Mesodermal cell (in vitro differentiated cells): ENCODE measurements around the gene FAM236D. TPM values are rescaled to one million over a fixed set of nuclear protein-coding genes. Genes with fewer than 3 reads are reported as not detected.
"Not testable (repeated sequence)": the region's sequence is repeated elsewhere in the genome, so short reads cannot be mapped to it uniquely, and the experiment has no call there.

ENCODE experiments used
- H3K27ac ChIP-seq: 2 replicates; pipeline ENCODE4 v1.7.0; 2013; ENCODE audit warnings: mild to moderate bottlenecking, low read depth, low read length, moderate library complexity; ENCODE audit not compliant: severe bottlenecking
- H3K36me3 ChIP-seq: 2 replicates; pipeline ENCODE4 v1.7.1; 2013; ENCODE audit warnings: mild to moderate bottlenecking, low read length, moderate library complexity; ENCODE audit not compliant: control insufficient read depth, insufficient read depth
- H3K4me1 ChIP-seq: one replicate; pipeline ENCODE4 v1.7.1; 2013; ENCODE audit warnings: mild to moderate bottlenecking, low read length; ENCODE audit not compliant: insufficient read depth, control insufficient read depth, poor library complexity, severe bottlenecking
- H3K4me3 ChIP-seq: 2 replicates; pipeline ENCODE4 v1.7.0; 2013; ENCODE audit warnings: low read length, control low read depth, mild to moderate bottlenecking; ENCODE audit not compliant: insufficient read depth, poor library complexity, severe bottlenecking; ENCODE audit errors: extremely low read depth
- H3K9me3 ChIP-seq: 2 replicates; pipeline ENCODE4 v1.7.1; 2013; ENCODE audit warnings: mild to moderate bottlenecking, low read length, moderate library complexity; ENCODE audit not compliant: control insufficient read depth
- WGBS, 2 experiments: methylation state at CpG; one replicate each; pipeline ENCODE4 v1.1.5; 2013; ENCODE audit warnings: missing lambda C conversion rate in 2 of 2; ENCODE audit not compliant: insufficient coverage in 2 of 2; 5-methylcytosine and 5-hydroxymethylcytosine counted together
- polyA plus RNA-seq, 2 experiments: library from polyadenylated mRNA; stranded (reverse); fragments of 50-300 nt; gene quantifications; one replicate each; pipeline ENCODE4 v1.2.3, GENCODE V29; 2013

FAM236D gene
- not detected for polyA plus RNA-seq (2013, experiment 1 of 2)
- not detected for polyA plus RNA-seq (2013, experiment 2 of 2)

DNA sequence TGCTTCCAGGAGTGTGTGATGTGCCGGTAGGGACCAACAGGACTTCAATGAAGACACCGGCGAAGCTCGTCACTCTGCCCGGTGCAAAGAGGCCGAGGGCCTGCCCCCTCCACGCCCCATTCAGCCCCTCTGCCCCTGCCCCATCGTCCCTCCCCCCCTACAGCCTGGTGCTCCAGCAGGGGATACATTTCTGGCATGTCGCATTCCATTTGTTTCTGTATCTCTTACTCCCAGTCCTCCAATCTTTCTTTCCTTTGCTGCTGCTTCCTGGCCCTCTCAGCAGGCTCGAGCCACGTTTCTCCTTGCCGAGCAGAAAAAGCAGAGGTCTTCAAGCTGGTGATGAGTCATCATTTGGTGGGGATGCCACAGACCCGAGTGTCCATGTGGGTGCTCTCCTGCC lies at the start of gene FAM236D:
TSS of gene FAM236D (minus strand) at position 101 of the 400 bp plus-strand sequence. CDS start at position 1, 100 bp downstream.
- H3K9me3 ChIP-seq, H3K4me3 ChIP-seq, H3K36me3 ChIP-seq, H3K4me1 ChIP-seq, H3K27ac ChIP-seq: not testable (repeated sequence)
- WGBS, 2 experiments: no CpG with 5 or more reads among the region's 13 CpGs

DNA sequence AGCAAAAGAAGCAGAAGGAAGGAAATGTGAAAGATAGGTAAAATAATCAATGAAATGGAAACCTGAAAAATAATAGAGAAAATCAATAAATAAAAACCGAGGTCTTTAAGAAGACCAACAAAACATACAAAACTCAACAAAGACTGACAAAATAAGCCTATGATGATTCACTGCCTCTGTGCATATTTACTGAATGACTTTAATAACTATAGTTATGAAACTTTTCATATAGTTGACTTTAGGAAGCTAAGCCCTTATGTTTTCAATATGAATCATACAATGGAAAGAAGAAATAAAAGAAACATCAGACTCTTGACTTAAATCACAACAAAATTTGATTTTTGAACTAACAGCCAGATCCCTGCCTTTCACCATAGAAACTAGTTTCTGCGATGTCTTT lies 29.5 kb upstream of the FAM236D start:
- WGBS, 2 experiments: no CpG with 5 or more reads among the region's 2 CpGs
- not testable (repeated sequence) for H3K9me3 ChIP-seq, H3K36me3 ChIP-seq, H3K4me1 ChIP-seq, H3K4me3 ChIP-seq, H3K27ac ChIP-seq

DNA sequence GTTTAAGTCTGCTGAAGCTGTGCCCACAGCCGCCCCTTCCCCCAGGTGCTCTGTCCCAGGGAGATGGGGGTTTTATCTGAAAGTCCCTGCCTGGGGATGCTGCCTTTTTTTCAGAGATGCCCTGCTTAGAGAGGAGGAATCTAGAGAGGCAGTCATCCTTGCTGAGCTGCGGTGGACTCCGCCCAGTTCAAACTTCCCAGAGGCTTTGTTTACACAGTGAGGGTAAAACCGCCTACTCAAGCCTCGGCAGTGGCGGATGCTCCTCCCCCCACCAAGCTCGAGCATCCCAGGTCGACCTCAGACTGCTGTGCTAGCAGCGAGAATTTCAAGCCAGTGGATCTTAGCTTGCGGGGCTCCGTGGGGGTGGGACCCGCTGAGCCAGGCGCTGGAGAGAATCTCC lies 22.7 kb upstream of the FAM236D start:
- not testable (repeated sequence) for H3K4me1 ChIP-seq, H3K27ac ChIP-seq, H3K36me3 ChIP-seq, H3K4me3 ChIP-seq, H3K9me3 ChIP-seq
- no CpG with 5 or more reads among the region's 13 CpGs for WGBS, 2 experiments

DNA sequence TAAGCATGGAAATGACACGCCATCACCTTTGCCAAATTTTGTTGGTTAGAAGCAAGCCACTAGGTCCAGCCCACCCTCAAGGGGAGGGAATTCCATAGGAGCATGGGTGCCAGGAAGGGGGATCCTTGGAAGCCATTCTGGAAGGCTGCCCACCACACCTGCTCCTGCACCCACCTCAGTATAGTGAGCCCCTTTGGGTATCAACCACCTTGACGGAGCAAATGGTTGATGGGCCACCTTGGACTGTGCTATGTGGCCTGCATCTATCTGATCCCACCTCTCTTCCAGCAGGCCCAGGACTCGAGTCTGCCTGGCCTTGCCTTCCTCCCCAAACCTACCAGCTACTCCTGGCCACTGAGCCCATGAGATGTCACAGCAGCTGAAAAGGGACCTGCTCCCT lies 17.6 kb downstream of the FAM236D start:
- H3K27ac ChIP-seq: not testable (repeated sequence)

DNA sequence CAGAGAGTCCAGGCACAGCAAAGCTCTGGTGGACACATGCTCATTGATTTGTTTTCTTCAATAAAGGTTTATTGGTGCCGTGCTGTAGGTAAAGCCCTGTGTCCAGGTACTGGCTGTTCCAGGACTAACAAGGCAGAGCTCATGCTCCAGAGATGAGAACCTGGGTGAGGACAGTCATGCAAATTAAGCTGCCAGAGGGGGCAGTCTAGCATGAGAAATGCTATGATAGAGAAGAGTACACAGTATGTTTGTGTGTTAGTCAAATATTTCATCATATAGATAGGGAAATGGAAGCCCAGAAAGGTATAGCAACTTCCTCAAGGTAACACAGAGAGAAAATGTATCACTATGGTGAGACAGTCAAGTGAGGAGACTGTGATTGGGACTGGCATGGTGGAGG lies 19.9 kb downstream of the FAM236D start:
- no CpG with 5 or more reads among the region's 1 CpG for WGBS, 2 experiments
- H3K4me3 ChIP-seq, H3K36me3 ChIP-seq, H3K27ac ChIP-seq, H3K9me3 ChIP-seq, H3K4me1 ChIP-seq: not testable (repeated sequence)

More for the DNA sequence above, 17.6 kb downstream of the FAM236D start:
- not testable (repeated sequence) for H3K9me3 ChIP-seq, H3K36me3 ChIP-seq, H3K4me1 ChIP-seq, H3K4me3 ChIP-seq
- no CpG with 5 or more reads among the region's 3 CpGs for WGBS, 2 experiments

DNA sequence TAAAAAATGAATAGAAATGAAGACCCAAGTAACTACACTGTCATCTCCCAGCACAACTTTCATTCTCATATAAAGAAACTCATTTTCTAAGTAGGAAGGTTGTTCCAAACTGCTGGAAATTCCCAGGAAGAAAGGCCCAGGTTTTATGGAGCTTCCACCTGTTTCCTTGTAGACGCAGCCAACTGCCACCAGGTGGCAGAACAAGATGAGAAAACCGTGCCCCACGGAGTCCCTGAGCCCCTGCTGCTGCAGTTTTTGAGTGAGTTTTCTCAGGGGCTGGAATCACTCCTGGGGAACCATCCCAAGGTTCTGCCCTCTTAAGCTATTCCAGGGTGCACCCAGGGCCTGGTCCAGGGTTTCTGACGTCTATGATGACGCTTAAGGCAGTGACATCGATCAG lies 24.0 kb downstream of the FAM236D start:
- H3K36me3 ChIP-seq, H3K9me3 ChIP-seq, H3K4me3 ChIP-seq, H3K4me1 ChIP-seq, H3K27ac ChIP-seq: not testable (repeated sequence)
- WGBS, 2 experiments: no CpG with 5 or more reads among the region's 6 CpGs

DNA sequence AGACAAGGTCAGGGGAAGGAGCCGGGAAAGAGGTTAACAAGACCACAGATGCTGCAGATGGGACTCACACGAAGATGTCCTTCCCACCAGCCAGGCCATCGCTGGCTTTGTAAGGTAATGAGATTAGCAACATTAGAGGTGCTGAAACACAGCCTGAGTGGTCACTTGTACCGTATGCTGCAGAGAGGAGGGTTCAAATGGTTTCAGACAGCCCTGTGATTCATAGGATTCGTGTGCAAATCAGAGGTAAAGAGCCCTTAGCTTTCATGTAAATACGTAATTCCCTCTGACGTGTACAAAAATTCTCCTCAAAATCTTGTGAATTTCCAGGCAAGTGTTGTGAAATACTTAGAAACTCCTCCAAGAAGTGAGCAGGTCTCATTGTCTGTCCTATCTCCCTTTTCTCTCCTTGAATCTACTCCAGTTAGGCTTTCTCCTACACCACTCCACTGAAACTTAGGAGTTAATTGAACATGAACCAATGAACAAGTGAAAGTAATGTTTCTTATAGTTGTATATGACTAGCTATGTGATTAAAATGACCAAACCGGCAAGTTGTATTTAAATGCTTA lies 24.6 kb downstream of the FAM236D start:
- no CpG with 5 or more reads among the region's 8 CpGs for WGBS, 2 experiments
- not testable (repeated sequence) for H3K36me3 ChIP-seq, H3K4me3 ChIP-seq, H3K4me1 ChIP-seq, H3K27ac ChIP-seq, H3K9me3 ChIP-seq

DNA sequence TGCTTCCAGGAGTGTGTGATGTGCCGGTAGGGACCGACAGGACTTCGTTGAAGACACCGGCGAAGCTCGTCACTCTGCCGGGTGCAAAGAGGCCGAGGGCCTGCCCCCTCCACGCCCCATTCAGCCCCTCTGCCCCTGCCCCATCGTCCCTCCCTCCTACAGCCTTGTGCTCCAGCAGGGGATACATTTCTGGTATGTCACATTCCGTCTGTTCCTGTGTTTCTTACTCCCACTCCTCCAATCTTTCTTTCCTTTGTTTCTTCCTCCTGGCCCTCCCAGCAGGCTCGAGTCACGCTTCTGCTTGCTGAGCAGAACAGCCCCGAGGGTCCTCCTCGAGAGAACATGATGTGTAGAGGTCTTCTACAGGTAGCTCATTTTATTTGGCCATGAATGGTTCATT lies 25.4 kb downstream of the FAM236D start, which contains the start of gene FAM236B:
TSS of gene FAM236B (minus strand) at position 101 of the 400 bp plus-strand sequence. CDS start at position 1, 100 bp downstream.
- H3K4me3 ChIP-seq: not testable (repeated sequence)
- WGBS, 2 experiments: no CpG with 5 or more reads among the region's 15 CpGs

DNA sequence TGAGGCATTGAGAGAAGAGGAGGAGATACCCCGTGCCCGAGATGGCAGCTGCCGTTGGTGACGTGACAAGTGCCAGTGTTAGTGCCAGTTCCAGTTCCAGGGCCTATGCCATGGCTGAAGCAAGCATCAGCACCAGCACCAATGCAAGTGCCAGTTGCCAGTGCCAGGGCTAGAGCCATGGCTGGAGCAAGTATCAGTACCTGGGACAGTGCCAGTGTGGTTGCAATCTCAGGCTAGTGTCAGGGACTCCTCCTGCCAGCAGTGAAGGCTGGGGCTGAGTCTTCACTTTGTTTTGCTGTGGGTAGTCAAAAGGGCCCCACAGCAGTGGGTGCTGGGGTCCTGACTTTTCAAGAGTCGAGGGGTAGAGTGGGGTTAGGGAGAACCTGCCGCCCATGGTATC lies 29.9 kb downstream of the FAM236D start:
- H3K4me1 ChIP-seq, H3K27ac ChIP-seq, H3K4me3 ChIP-seq, H3K36me3 ChIP-seq, H3K9me3 ChIP-seq: not testable (repeated sequence)
- WGBS, 2 experiments: no CpG with 5 or more reads among the region's 6 CpGs

More for the DNA sequence above, 25.4 kb downstream of the FAM236D start, which contains the start of gene FAM236B:
- not testable (repeated sequence) for H3K4me1 ChIP-seq, H3K9me3 ChIP-seq, H3K36me3 ChIP-seq, H3K27ac ChIP-seq

DNA sequence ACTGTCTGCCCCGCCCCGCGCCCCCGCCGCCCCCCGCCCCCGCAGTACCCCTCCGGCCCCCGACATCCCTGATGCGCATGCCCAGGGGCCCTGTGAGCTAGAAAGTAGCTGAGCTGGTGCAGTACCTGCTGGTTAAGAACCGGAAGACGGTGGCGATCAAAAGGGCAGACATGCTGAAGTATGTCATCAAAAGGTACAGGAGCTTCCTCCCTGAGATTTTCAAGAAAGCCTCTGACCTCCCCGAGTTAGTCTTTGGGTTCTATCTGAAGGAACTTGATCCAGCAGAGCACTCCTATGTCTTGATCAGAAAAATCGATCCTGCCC lies 30.6 kb downstream of the FAM236D start:
- not testable (repeated sequence) for H3K4me1 ChIP-seq, H3K27ac ChIP-seq, H3K4me3 ChIP-seq, H3K9me3 ChIP-seq, H3K36me3 ChIP-seq
- no CpG with 5 or more reads among the region's 15 CpGs for WGBS, 2 experiments

DNA sequence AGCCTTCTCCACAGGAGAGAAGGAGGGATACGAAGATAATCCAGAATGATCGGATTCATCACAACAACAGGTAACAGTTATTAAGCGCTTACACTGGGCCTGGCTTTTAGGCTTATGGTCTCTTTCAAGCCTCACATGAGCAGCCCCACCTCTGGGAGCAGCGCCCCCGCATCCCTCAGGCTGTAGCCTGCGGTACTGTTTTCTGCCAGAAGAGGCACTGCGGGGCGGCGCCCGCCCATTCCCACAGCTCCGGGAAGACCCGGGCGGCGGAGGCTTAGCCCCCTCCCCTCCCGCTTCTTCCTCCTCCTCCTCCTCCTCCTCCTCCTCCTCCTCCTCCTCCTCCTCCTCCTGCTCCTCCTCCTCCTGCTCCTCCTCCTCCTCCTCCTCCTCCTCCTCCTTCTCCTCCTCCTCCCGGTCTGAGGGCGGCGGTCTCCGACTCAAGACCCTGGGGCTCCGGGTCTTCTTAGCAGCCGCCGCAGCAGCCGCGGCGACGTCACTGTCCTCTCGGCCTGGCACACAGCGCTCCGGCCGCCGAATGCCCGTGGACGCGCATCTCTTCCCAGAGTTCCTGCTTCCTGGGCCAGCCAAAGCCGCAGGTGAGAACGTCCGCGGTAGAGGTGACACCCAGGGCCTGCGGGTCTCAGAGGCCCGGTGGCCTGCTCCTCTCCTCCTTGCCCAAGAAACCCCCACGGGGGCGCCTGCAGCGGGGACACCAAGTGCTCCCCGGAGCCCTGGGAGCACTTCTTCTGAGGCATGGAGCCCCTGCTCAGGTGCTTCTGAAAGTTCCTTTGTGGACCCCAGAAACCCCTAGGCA lies 31.1 kb downstream of the FAM236D start, which contains the start of gene DMRTC1B:
TSS of gene DMRTC1B (plus strand) at position 238 of the 814 bp plus-strand sequence. CDS start 68,246 bp downstream, outside the sequence.
- no CpG with 5 or more reads among the region's 44 CpGs for WGBS, 2 experiments
- H3K36me3 ChIP-seq, H3K4me1 ChIP-seq, H3K27ac ChIP-seq, H3K9me3 ChIP-seq, H3K4me3 ChIP-seq: not testable (repeated sequence)
